GM12891 (cell line): ENCODE data around the gene DPEP3.
A peak's percentile ranks its signal among the peaks of the same experiment; 100 is the strongest.

ENCODE experiments used
- DNase-seq: peaks from one replicate; pipeline ENCODE4 v3.0.0; 2011; ENCODE audit warnings: low spot score; ENCODE audit not compliant: insufficient read length
- FAIRE-seq: peaks from 2 replicates; lab custom pipeline; 2011; peaks lifted over from hg19 to GRCh38; lab: Jason Lieb, UNC
- PAX5 ChIP-seq: IDR thresholded peaks from 2 replicates; pipeline ENCODE4 v1.6.1; 2011; ENCODE audit warnings: low read length, moderate library complexity, mild to moderate bottlenecking; ENCODE audit not compliant: insufficient read depth, severe bottlenecking
- POLR2A ChIP-seq: IDR thresholded peaks from 2 replicates; pipeline ENCODE4 v1.6.1; 2011; ENCODE audit warnings: low read depth, low read length, control low read depth
- POLR2AphosphoS5 ChIP-seq: IDR thresholded peaks from 2 replicates; pipeline ENCODE4 v1.6.1; 2011; ENCODE audit warnings: low read depth, low read length, control low read depth
- POU2F2 ChIP-seq: IDR thresholded peaks from 2 replicates; pipeline ENCODE4 v1.6.1; 2011; ENCODE audit warnings: low read depth, mild to moderate bottlenecking, control low read depth, low read length, moderate library complexity
- SPI1 ChIP-seq: IDR thresholded peaks from 2 replicates; pipeline ENCODE4 v1.6.1; 2011; ENCODE audit warnings: low read depth, low read length, control low read depth
- TAF1 ChIP-seq: IDR thresholded peaks from 2 replicates; pipeline ENCODE4 v1.6.1; 2011; ENCODE audit warnings: low read depth, low read length, control low read depth

Gene DPEP3

GRCh38 chr16:67992661-67993206 is 12.4 kb upstream of the DPEP3 start:
- DNase-seq, result no peak
- no peak for FAIRE-seq
- TF ChIP-seq SPI1 (no peak), PAX5 (no peak), POU2F2 (no peak), POLR2AphosphoS5 (no peak), POLR2A (no peak), TAF1 (no peak)

- DNase-seq, result no peak
- TF ChIP-seq POLR2A, result no peak
- no peak for TF ChIP-seq TAF1
- TF ChIP-seq POLR2AphosphoS5, result no peak
- FAIRE-seq, result no peak
Observed at GRCh38 chr16:67990018-67990386, 9.7 kb upstream of the DPEP3 start.

- FAIRE-seq, result no peak
- TF ChIP-seq POU2F2 (no peak), PAX5 (no peak), TAF1 (no peak), SPI1 (peak; percentile 30; the same call in 1 of the 2 replicates), POLR2AphosphoS5 (no peak), POLR2A (no peak)
- no peak for DNase-seq
Observed at GRCh38 chr16:67989322-67990017, 9.2 kb upstream of the DPEP3 start.

GRCh38 chr16:67988675-67989074 is 8.4 kb upstream of the DPEP3 start:
- DNase-seq (no peak), FAIRE-seq (no peak)
- TF ChIP-seq POU2F2 (no peak), POLR2AphosphoS5 (no peak), POLR2A (no peak), TAF1 (no peak), PAX5 (no peak), SPI1 (no peak)

GRCh38 chr16:67987460-67988160 is 7.3 kb upstream of the DPEP3 start:
- no peak for TF ChIP-seq POLR2A
- no peak for TF ChIP-seq TAF1
- TF ChIP-seq POLR2AphosphoS5, result no peak
- TF ChIP-seq POU2F2, result no peak
- no peak for TF ChIP-seq SPI1
- TF ChIP-seq PAX5, result no peak
- FAIRE-seq (no peak), DNase-seq (no peak)

GRCh38 chr16:67986949-67987348 is 6.7 kb upstream of the DPEP3 start:
- no peak for FAIRE-seq

GRCh38 chr16:67982011-67982696 is 1.9 kb upstream of the DPEP3 start:
- DNase-seq (no peak), FAIRE-seq (no peak)
- TF ChIP-seq POLR2A, result no peak
- TF ChIP-seq PAX5, result no peak
- no peak for TF ChIP-seq POLR2AphosphoS5
- TF ChIP-seq POU2F2, result no peak
- TF ChIP-seq SPI1, result no peak
- TF ChIP-seq TAF1, result no peak

More at GRCh38 chr16:67986949-67987348, 6.7 kb upstream of the DPEP3 start:
- DNase-seq, result no peak
- TF ChIP-seq SPI1 (no peak), POU2F2 (no peak), PAX5 (no peak), POLR2AphosphoS5 (no peak), TAF1 (no peak), POLR2A (no peak)

- no peak for FAIRE-seq
- TF ChIP-seq SPI1 (no peak), POLR2A (no peak)
Observed at GRCh38 chr16:67977469-67978227, 2.7 kb downstream of the DPEP3 start.

GRCh38 chr16:67977005-67977404 is 3.3 kb downstream of the DPEP3 start:
- FAIRE-seq (no peak), DNase-seq (no peak)
- TF ChIP-seq TAF1, result no peak
- TF ChIP-seq SPI1, result no peak
- TF ChIP-seq POLR2AphosphoS5, result no peak
- TF ChIP-seq POLR2A, result no peak
- no peak for TF ChIP-seq POU2F2
- TF ChIP-seq PAX5, result no peak

More at GRCh38 chr16:67977469-67978227, 2.7 kb downstream of the DPEP3 start:
- no peak for DNase-seq
